SJCRH30 (cell line): Measurements from ENCODE around the gene C9orf153. TPM values are rescaled to one million over a fixed set of nuclear protein-coding genes. Genes with fewer than 3 reads are reported as not detected.

Experiments
- DNase-seq, 2 experiments: peaks; one replicate each; pipeline ENCODE4 v3.0.0-alpha.2; 2015 to 2020
- H3K27ac ChIP-seq: fragments of 250-450 bp; sonication (Bioruptor Pico); 2 replicates; pipeline ENCODE4 v1.5.1; 2020; ENCODE audit warnings: mild to moderate bottlenecking, moderate library complexity
- H3K27me3 ChIP-seq: fragments of 250-450 bp; sonication (Bioruptor Pico); 2 replicates; pipeline ENCODE4 v1.5.1; 2020; ENCODE audit warnings: mild to moderate bottlenecking, moderate library complexity
- H3K36me3 ChIP-seq: fragments of 250-450 bp; sonication (Bioruptor Pico); 2 replicates; pipeline ENCODE4 v1.5.1; 2020; ENCODE audit warnings: mild to moderate bottlenecking, moderate library complexity
- H3K4me1 ChIP-seq: fragments of 250-450 bp; sonication (Bioruptor Pico); 2 replicates; pipeline ENCODE4 v1.5.1; 2020; ENCODE audit warnings: mild to moderate bottlenecking, moderate library complexity
- H3K4me3 ChIP-seq: fragments of 250-450 bp; sonication (Bioruptor Pico); 2 replicates; pipeline ENCODE4 v1.5.1; 2020; ENCODE audit warnings: mild to moderate bottlenecking, moderate library complexity
- H3K9me3 ChIP-seq: fragments of 250-450 bp; sonication (Bioruptor Pico); replicated peaks from 2 replicates; pipeline ENCODE4 v1.5.1; 2020; ENCODE audit warnings: mild to moderate bottlenecking, moderate library complexity
- total RNA-seq: library from RNA; depleted of rRNA; stranded (reverse); fragments of >200 nt; shearing (Covaris generic); gene quantifications from 2 replicates; pipeline ENCODE4 v1.2.3, GENCODE V29; 2014

The C9orf153 gene
- total RNA-seq, 1 experiment from 2014 or later = 0.55 TPM

DNA sequence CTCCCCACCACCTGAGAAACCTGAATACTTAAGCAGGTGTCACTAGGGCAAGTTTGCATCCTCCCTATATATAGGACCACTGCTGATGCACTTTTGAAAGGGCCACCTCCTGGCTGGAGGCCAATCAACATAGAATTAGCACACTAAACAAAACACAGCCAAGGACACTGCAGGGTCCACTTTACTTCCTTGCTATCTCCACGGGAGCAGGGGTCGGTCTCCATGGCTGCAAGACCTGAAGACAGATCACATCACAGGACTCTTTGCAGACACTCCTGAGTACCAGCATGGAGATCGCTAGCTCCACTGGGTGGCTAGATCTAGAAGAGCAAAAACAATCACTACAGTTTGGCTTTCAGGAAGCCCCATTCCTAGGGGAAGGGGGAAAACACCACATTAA, 72.3 kb downstream of the C9orf153 start:
- Histone ChIP-seq H3K27ac (no peak overlapping the region), H3K4me3 (no peak overlapping the region), H3K36me3 (no peaks in the 10 kb centered on the region), H3K4me1 (peaks cover 3% of the 10 kb centered on the region; the same call in 1 of the 2 replicates), H3K9me3 (peaks cover 8% of the 10 kb centered on the region; the same call in 1 of the 2 replicates), H3K27me3 (no peaks in the 10 kb centered on the region)
- DNase-seq = peak in 1 of 2 experiments; percentile 18

DNA sequence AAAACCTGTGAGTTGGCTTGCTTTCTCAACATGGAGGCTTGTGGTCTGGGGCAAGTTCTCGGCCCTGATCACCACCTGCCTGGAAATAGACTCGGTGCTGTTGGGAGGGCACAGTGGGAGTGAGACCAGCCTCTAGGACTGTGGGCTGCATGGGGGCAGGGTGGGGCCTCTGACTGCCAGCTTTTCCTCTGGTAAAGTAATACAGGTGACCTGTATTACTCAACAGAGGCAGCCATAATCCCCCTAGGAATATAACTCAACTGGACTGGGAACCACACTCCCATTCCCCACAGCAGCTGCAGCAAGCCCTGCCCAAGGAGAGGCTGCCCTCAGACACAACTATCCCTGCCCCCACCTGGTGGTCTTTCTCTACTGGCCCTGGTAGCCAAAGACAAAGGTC, 72.8 kb downstream of the C9orf153 start:
- Histone ChIP-seq H3K27me3 (no peaks in the 10 kb centered on the region), H3K36me3 (no peaks in the 10 kb centered on the region), H3K27ac (no peak overlapping the region), H3K4me1 (peaks cover 3% of the 10 kb centered on the region; the same call in 1 of the 2 replicates), H3K9me3 (peaks cover 6% of the 10 kb centered on the region; the same call in 1 of the 2 replicates), H3K4me3 (no peak overlapping the region)
- no peak for DNase-seq

- Histone ChIP-seq H3K27ac (no peak overlapping the region), H3K36me3 (no peaks in the 10 kb centered on the region), H3K4me3 (no peak overlapping the region), H3K27me3 (no peaks in the 10 kb centered on the region), H3K9me3 (peaks cover 6% of the 10 kb centered on the region; the same call in 1 of the 2 replicates), H3K4me1 (peaks cover 3% of the 10 kb centered on the region; the same call in 1 of the 2 replicates)
- peak in 1 of 2 experiments; percentile 15 for DNase-seq
These were observed 73.6 kb downstream of the C9orf153 start for GRCh38 chr9:86185872-86186271.

DNA sequence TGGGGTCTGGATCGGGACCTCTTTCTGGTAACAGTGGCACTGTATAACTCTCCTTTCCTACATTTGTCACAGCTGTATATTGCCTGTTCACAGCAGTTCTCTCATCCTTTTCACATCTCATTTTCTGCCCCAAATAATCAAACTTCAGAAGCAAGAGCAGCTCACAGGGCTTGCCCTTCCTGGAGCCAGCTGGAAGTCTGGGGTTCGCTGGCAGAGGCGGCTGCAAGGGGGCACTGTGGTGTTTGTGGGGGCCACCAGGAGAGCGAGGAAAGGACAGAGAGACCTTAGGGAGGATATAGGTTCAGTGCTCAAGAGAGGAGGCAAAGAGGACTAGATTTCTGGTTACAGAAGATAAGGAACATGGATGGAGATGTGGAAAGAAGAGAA, 75.3 kb downstream of the C9orf153 start:
- no peak overlapping the region for H3K27ac ChIP-seq
- peaks cover 3% of the 10 kb centered on the region; the same call in 1 of the 2 replicates for H3K4me1 ChIP-seq
- peaks cover 6% of the 10 kb centered on the region; the same call in 1 of the 2 replicates for H3K9me3 ChIP-seq
- DNase-seq = no peak
- H3K36me3 ChIP-seq = no peaks in the 10 kb centered on the region
- H3K27me3 ChIP-seq = no peaks in the 10 kb centered on the region
- H3K4me3 ChIP-seq = no peak overlapping the region

DNA sequence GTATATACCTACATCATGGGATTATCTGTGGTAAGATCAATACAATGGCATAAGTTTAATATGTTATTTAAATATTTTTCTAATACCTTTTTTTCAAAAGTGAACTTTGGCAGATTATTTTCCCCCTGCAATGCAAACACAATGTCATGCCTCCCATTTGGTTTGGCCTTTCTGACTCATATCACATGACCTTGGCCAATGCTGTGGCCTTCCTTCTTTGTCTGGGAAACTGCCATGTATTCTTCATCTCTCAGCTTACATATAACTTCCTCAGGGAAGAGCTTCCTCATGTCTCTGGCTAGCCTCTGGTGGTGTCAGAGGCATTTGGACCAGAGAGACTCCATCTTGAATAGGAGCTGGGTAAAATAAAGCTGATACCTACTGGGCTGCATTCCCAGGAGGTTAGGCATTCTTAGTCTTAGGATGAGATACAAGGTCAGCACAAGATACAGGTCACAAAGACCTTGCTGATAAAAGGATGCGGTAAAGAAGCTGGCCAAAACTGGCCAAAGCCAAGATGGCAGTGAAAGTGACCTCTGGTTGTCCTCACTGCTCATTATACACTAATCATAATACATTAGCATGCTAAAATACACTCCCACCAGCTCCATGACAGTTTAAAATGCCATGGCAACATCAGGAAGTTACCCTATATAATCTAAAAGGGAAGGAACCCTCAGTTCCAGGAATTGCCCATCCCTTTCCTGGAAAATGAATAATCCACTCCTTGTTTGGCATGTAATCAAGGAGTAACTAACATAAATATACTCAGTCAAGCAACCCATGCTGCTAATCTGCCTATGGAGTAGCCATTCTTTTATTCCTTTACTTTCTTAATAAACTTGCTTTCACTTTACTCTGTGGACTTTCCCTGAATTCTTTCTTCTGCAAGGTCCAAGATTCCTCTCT, 76.0 kb downstream of the C9orf153 start:
- peaks cover 6% of the 10 kb centered on the region; the same call in 1 of the 2 replicates for H3K9me3 ChIP-seq
- no peak overlapping the region for H3K27ac ChIP-seq
- no peak for DNase-seq
- no peak overlapping the region for H3K4me3 ChIP-seq
- H3K36me3 ChIP-seq = no peaks in the 10 kb centered on the region
- H3K4me1 ChIP-seq = peaks cover 3% of the 10 kb centered on the region; the same call in 1 of the 2 replicates
- no peaks in the 10 kb centered on the region for H3K27me3 ChIP-seq

DNA sequence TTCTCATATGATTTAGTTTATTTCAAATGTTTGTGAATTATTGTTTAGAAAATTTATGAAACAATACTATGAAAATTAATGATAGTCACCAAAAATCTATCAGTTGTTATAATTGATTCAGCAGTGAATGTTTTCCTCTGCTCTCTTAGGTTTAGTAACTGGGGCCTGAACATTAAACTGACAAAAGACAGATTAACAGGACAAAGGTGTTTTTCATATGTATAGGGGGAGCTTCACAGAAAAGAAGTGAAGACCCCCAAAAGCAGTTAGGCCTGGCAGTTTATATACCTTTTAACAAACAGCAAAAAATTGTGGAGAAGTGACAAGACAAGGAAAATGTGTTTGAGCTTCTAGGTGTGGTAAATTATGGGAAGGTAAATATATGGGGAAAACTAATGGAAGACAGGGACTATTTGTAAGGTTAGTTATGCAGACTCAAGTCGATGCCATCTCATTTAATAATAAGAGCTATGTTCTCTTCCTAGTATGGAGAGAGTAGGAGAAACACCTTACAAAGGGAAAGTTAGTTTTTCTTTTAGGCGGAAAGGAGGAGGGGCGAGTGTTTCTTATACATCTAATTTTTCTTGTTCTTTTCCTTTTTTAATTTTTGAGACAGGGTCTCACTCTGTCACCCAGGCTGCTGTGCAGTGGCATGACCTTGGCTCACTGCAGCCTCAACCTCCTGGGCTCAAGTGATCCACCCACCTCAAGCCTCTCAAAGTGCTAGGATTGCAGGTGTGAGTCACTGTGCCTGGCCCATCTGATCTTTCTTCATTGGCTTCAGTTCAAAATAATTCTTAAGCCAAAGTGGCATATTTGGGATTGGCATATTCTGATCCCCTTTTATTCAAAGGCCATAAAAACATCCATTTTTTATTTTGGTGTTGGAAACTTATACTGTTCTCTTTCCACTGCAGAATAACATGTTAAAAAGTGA, 77.8 kb downstream of the C9orf153 start:
- Histone ChIP-seq H3K9me3 (no peaks in the 10 kb centered on the region), H3K27me3 (no peaks in the 10 kb centered on the region), H3K27ac (no peak overlapping the region), H3K4me3 (no peak overlapping the region), H3K4me1 (peaks cover 3% of the 10 kb centered on the region; the same call in 1 of the 2 replicates), H3K36me3 (no peaks in the 10 kb centered on the region)
- DNase-seq = no peak

DNA sequence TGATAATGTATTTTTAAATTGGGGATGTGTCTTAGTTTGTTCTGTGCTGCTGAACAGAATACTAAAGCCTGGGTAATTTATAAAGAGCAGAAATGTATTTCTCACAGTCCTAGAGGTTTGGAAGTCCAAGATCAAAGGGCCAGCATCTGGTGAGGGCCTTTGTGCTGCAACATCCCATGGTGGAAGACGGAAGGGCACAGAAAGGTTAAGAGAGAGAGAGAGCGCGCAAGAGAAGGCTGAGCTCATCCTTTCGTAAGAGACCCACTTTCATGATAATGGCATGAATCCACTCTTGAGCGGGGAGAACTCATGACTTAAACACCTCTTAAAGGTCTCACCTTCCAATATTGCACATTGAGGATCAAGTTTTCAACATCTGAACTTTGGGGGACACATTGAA, 81.0 kb downstream of the C9orf153 start:
- Histone ChIP-seq H3K4me3 (no peak overlapping the region), H3K27ac (no peak overlapping the region), H3K4me1 (peaks cover 10% of the 10 kb centered on the region), H3K9me3 (no peaks in the 10 kb centered on the region), H3K27me3 (no peaks in the 10 kb centered on the region), H3K36me3 (no peaks in the 10 kb centered on the region)
- no peak for DNase-seq

- Histone ChIP-seq H3K36me3 (no peaks in the 10 kb centered on the region), H3K27ac (no peak overlapping the region), H3K4me3 (no peak overlapping the region), H3K4me1 (peaks cover 10% of the 10 kb centered on the region), H3K27me3 (no peaks in the 10 kb centered on the region), H3K9me3 (no peaks in the 10 kb centered on the region)
- DNase-seq = no peak
These were observed 81.5 kb downstream of the C9orf153 start for GRCh38 chr9:86177995-86178394.

DNA sequence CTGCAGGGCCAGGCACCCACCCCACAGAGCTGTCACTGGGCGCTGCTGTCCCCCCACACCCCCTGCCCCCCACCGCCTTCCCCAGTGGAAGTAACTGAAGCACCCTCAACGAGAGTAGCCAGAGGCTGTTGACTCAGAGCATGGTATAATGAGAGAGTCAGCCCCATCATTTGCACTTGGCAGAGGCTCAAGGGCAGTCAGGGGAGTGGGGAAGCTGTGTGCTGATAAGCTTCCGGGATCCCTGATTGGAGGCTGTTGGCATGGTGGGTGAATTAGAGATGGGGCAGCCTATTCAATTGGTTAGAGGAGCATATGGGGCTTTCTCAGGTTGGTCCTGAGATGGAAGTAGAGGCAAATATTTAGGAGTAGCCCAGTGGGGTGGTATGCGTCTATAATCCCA, 83.0 kb downstream of the C9orf153 start:
- no peak overlapping the region for H3K4me3 ChIP-seq
- H3K9me3 ChIP-seq = no peaks in the 10 kb centered on the region
- no peak overlapping the region for H3K27ac ChIP-seq
- DNase-seq = peak; percentile 33 to 49
- H3K36me3 ChIP-seq = no peaks in the 10 kb centered on the region
- no peaks in the 10 kb centered on the region for H3K27me3 ChIP-seq
- H3K4me1 ChIP-seq = peaks cover 10% of the 10 kb centered on the region

- H3K9me3 ChIP-seq = no peaks in the 10 kb centered on the region
- DNase-seq = peak in 1 of 2 experiments; percentile 40
- H3K27ac ChIP-seq = no peak overlapping the region
- H3K36me3 ChIP-seq = no peaks in the 10 kb centered on the region
- H3K27me3 ChIP-seq = no peaks in the 10 kb centered on the region
- peaks cover 10% of the 10 kb centered on the region for H3K4me1 ChIP-seq
- H3K4me3 ChIP-seq = no peak overlapping the region
These were observed 83.6 kb downstream of the C9orf153 start for GRCh38 chr9:86175743-86176456.

- Histone ChIP-seq H3K27ac (no peak overlapping the region), H3K36me3 (no peaks in the 10 kb centered on the region), H3K4me1 (peaks cover 10% of the 10 kb centered on the region), H3K9me3 (no peaks in the 10 kb centered on the region), H3K4me3 (no peak overlapping the region), H3K27me3 (no peaks in the 10 kb centered on the region)
- peak; percentile 31 to 65 for DNase-seq
These were observed 84.2 kb downstream of the C9orf153 start for GRCh38 chr9:86175223-86175622.
